Pons (tissue), 1 donor: ENCODE measurements around the gene RALGPS1.

Experiments
- DNase-seq: peaks from one replicate; pipeline ENCODE4 v3.0.0-alpha.2; 2016; ENCODE audit warnings: low spot score

Gene RALGPS1

DNA sequence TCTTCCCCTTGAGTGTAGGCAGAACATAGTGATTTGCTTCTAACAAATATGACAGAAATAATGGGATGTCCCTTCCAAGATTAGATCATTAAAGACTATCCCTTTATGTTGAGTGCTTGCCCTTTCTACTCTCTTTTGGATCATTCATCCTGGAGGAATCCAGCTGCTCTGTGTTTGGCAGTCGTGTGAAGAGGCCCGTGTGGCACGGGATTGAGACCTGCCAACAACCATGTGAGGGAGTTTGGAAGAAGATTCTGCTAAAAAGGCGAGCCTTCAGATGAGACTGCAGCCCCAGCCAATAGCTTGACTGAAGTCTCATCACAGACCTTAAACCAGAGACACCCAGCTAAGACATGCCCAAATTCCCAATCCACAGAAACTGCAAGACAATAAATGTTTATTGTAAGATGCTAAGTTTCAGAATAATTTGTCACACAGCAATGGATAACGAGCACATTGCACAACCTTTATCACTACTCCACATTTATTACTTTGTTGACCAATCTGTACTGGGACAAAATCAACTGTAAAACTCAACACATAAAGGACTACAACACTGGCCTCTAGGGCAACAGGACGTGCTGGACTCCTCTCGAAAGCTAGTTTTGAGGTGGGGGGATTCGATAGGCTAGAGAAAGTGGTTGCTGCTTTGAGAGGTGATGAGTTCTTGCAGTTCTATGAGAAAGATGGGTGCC lies 165.0 kb downstream of the RALGPS1 start:
- DNase-seq, result no peak

DNA sequence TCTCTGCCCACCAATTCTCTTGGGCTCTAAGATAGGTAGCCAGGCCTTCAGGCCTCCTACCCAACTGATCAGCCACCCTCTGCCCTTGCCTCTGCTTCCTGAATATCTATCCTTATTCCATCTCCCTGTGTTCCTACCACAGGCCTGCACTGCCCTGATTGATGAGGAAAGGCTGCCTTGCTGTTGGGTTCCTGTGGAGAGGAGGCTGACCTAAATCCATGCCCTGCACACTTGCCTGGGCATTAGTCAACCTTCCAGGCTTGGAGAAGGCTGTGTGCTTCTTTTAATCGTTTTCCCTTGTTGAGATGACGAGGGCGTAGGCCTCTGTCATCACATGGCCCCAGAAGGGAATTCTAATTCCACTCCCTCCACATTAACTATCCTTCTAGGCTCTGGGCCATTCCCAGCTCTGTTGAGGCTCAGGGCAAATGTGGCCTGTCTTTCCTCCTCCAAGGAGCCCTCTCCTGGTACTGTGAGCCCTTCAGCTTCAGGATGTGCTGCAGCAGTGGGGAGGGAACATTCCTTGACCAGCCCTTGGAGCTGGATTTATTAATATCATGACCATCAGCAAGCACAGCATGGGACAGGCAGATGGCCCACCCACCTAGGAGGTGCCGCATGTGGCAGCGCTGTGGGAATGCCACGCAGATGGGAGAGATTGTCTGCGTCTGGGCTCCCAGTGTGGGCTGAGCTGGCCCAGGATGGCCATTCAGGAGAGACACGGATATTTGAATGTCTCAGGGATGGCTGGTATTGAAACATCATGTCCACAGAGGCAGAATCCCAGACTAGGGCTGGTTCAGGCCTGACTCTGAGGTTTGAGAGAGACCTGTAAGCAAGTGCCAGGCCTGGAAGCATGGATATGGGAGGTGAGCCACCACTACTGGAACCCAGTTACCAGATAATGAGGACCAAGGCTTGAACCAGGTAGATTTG lies 166.9 kb downstream of the RALGPS1 start:
- no peak for DNase-seq

DNA sequence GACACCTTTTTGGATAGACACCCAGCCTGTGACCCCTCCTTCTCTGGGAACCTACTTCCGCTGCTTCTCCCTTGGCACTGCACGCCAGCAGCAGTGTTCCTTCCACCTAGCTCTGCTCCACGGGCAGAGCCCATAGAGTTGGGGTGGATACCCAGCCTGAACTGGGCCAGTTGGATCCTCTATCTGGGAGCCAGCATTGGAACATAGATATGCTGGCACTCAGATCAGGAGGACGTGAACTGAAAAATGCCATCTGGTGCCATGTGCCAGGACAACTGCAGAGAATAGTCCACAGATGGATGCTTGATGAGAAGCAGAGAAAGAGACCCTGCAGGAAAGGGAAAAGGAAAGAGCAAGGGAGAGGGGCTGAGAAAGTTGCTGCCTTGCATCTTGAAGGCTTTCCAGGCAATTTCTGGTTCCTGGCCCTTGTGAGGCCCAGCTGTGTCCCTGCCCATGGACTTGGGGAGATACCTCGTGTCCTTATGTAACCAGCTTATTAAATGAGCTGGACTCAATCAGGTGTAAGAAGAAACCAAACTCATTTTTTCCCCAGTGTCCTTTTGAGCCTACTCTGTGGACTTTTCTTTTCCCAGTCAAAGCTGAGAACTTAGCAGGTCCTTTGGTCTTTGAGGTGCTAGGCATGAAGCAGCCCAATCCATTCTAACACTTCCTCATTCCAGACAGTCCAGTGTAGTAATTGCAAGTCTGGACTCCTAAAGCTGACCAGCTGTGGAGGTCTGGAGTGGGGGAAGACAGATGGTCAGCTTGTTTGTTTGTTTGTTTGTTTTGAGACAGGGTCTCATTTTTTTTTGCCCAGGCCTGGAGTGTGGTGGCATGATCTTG lies 168.8 kb downstream of the RALGPS1 start:
- DNase-seq, result no peak

DNA sequence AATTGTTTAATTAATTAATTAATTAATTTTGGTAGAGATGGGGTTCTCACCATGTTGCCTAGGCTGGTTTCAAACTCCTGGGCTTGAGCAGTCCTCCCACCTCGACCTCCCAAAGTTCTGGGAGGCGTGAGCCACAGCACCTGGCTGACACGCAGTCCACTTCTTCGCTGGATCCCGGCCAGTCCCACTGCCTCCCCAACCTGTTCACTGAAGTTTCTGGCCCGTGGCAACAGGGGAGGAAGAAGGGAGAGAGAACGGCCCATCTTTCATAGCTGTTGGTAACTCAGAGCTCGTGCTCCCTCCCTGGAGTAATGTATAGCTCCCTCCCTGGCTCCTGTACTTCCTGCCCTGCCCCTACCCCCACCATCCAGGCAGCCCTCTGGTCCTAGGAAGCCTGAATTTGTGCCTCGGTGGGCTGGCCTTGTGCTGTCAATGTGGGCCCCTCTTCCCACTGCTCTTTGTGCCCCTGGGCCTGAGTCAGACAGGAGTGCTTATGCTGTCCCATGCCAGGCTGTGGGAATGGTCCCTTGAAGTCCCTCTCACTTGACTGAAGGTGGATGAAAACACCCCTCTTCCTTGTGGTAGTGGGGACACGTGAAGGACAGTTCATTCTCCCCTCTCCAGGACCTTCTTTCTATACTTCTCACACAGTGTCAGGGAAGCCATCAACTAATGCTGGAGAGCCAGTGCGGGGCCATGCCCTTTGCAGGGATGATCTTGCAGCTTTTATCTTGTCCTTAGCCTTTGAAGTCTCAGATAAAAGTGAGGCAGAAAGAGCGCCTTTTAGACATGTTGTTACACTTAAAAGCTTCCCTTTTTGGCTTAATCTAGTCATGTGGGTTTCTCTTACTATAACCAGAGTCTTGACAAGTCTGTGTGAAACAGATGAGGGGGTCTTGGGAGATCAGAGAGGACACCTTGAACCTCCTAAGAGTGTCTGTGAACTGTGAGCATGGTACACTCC lies 169.8 kb downstream of the RALGPS1 start:
- DNase-seq, result no peak

DNA sequence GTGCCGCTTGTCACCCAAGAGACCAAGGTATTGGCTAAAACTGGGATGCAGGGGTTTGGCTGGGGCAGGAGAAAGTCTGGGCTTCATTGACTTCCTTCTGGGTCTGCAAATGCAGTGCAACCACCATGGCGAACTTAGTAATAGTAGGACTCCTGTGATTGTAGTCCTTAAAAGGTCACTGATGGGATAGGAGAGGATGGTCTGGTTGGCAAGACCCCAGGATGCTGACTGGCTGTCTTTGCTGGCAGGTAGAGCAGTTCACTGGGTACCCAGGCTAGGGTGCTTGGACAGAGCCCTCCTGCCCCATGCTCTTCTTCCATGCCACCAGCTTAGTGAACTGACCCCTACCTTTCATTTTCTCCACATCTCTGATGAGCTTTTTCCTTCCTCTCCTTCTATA lies 170.6 kb downstream of the RALGPS1 start:
- no peak for DNase-seq

DNA sequence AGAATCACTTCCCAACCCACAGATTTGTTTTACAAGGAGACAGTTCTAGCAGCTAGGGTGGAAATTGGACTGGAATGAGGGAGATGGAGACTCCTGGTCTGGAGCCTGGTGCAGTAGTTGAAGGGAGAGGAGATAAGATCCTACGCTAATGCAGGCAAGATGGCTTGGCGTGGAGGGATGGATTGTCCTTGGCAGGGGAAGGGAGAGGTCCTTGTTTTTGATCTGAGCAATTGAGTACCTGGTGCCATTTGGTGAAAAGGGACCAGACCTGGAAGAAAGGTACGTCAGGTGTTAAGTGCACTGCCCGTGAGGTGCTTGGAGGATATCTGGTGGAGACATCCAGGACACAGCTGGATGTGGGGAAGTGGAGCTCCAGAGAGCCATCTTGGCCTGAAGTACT lies 172.2 kb downstream of the RALGPS1 start:
- no peak for DNase-seq

DNA sequence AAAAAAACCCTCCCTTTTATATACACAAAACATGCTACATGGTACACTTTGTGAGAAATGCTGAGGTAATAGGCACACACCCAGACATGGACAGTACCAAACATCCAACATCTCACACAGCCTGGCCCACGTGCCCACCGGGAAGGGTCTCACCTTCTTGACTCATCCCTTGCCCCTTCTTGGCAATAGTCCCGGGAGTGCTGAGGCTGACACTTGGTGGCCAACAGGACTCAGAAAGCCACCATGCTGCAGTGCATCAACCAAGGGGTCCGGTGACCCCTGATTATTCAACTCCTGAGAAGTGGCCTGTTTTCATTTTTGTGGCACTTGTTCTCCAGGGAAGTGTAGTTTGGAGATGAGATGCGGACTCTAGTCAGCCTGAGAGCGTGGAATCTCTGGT lies 172.8 kb downstream of the RALGPS1 start:
- no peak for DNase-seq

DNA sequence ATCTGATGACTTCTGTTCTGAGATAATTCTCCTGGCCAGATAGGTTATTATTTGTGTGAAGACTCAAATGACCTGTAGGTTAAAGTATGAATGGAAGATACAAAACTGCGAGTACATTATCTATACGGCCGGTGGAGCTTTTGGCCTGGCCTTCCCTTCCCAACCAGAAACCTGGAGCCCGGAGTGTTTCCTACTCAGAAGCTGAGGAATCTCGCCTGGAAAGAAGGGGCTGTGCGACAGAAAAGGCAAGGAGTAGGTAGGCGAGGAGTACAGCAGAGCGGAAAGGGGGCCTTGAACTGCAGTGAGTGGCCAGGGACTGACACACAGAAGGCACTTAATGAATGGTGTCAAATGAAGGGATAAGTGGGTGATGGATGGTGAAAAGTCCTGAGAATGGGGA lies 173.3 kb downstream of the RALGPS1 start:
- DNase-seq, result no peak

DNA sequence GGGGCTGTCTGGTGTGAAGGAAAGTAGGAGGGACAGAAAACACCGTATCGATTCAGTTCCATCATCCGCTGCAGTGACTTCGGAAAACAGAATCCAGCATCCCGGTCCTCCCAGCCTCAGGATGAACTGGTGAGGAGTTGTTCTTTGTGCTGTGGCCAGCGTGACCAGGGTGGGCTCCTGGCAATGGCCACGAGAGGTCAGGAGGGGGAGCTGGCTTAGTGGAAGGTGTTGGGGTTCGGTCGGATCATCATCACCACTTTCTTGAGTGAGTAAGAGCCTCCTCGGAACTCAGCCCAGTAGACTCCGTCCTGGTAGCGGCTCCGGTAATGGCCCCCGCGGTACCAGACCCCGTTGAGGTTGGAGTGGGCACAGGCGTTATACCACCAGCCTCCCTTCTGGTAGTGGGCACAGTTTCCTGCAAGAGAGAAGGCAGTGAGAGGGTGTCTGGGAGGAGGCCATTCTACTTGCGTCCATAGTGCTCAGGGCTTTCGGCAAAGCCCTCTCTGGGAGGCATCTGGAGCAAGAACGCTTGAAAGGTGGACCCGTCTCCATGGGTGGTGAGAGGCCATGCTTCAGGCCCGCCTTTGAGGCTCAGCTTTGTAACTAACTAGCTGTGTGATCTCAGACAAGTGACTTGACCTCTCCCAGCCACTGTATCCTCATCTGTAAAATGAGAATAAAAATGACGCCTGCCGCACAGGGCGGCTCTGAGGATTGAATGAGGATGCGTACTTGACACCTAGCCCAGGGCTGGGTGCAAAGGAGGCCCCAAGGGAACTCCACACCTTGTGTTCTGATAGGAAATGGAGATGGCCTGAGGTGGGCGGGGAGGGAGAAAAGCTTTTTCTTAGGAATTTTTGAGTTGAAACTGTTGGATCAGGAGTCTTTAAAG lies 174.4 kb downstream of the RALGPS1 start:
- no peak for DNase-seq

DNA sequence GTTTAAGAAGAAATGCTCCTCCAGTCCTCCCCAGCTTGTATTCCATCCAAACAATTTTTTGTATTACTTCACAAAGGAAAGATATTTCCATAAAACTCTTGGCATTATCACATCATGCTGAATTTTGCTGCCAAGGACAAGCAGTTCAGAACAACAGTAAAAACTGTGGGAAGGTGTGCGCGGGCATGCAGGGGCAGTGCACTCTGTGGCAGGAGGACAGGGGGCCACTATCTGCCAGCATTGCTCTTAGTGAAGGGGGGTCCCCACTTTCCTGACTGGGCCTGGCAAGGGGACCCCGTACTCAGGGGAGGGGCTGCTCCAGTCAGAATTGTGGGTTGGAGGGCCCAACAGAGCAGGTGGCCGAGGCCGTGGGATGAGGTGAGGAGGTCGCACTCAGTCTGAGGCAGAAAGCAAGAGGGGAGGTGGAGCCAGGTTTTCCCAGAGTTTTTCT lies 175.1 kb downstream of the RALGPS1 start:
- DNase-seq, result no peak

DNA sequence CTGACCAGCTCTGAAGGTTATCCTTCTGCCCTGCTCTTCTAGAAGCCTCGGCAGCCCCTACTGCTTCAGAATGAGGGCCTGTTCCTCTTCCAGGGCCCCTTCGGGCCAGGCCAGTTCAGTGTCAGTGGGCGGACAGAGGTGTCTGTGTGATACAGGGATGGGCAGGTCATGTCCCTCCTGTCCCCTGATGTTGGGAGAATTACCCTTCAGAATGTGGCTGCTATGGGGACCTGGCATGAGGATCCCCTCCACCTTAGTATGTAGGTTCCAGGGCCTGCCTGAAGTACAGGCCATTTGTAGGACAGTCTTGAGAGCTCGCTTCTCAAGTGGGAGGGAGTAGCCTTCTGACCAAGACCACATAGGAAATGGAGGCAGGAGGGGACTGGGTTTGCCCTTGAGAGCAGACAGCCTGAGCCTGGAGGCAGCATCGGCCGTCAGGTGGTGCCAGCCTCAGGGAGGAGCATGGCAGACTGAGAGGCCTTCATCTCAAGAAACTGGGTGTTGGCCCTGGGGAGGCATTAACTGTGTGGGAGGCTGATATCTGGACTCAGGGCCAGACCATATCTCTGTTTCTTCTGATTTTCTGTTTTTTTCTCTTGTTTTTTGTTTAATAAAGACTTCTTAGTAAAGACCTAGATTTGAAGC lies 175.9 kb downstream of the RALGPS1 start:
- DNase-seq, result no peak

DNA sequence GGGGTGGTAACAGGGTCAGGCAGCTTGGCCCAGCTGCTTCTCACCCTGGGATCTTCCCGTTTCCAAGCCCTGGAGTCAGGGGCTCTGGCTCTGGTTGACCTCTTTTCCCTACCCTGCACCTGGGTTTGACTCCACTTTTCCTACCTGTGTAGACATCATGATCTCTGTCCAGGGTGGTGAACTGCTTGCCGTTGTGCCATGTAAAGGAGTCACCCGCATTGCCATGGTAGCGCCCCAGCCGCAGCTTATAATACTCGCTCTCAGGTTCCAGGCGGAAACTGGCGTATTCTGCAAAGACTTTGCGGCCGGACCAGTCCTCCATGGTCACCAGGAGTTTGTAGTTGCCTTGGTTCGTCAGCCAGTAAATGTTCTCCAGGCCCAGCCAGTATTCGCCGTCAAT lies 176.9 kb downstream of the RALGPS1 start:
- no peak for DNase-seq

DNA sequence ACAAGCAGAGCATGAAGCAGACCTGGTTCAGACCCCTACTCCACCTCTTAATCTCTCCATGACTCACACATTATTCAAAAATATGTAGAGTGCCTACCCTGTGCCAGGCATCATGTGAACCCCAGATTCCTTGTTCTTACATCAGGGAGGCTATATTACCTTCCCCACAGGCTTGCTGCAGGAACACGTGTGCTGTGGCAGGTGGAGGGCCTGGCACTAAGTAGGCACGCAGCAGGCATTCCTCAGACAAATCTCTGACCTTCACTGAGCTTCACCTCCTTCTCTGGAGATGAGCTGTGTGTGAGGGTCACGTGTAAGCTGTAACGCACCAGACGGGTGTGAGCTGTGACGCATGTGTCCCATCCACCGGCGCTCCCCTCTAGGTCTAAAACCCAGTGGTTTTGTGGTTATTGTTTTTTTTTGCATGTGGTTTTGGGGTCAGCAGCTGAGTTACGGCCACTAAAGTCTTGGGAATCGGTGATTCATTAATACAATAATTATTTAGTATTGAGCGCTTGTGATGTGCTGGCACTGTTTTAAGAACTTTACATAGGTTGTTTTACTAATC lies 177.5 kb downstream of the RALGPS1 start:
- DNase-seq, result no peak

DNA sequence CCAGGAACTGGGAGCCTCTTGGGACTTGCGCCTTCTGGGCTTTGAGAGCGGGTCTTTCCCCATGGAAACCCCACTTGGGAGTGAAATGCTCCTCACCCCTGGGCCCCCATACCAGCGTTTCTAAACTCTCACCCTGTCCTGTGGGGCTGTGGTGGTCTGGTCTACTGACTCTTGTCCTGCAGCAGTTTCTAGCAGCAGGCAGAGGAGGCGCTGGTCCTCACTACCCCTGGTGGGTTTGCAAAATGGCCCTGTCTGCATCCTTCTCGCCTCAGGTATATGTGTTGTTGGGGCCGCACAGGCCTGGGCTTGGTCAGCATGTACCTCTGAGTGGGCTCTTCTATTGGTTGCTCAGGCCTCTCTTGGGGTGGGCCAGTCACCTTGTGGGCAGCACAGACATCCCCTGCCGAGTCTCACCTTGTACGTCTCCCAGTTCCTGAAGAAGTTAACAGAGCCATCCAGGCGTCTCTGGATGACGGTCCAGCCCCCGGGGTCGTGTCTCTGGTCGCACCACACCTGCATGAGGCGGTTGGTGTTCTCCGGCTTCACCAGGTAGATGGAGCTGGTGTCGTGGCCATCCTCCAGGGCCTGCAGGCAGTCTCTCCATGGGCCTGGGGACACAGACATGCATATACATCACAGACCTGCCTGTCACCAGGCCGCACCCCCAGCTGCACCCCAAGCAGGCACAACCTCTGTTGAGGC lies 178.9 kb downstream of the RALGPS1 start:
- no peak for DNase-seq

DNA sequence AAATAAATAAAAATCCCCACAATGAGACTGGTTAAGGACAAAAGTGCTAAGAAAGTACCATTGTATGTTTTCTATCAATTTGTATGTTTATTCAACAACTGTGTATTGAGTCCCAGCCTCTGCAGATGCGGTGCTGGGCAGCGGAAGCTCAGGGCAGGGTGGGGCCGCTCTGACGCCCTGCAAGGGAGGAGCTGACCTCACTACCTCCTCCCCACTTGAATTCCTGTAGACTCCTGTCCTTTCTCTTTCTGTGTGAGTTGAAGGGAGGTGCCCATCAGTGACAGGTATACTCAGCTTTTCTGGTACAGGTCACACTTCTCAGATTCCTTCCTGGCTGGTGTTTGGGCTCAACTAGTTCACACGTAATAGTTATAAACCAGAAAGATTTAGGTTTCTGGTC lies 180.8 kb downstream of the RALGPS1 start:
- no peak for DNase-seq

DNA sequence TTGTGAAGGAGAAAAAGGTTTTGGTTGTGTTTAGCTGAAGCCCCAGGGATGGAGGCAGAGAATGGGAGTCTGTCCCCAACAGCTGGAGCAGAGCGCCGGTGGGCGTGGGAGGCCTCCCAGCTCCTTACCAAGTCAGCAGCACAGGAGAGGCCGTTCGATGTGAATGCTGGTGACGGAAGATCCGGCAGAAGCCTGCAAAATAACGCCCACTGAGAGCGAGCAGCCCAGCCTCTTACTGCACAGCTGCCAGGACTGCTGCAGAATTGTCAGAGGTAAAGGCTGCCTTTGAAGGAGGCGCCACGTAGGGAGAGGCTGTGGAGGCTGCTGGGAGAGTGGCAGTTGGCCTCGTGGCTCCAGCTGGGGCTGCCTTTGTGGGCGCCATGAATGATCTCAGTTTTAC lies 181.6 kb downstream of the RALGPS1 start:
- peak; percentile 59 for DNase-seq

DNA sequence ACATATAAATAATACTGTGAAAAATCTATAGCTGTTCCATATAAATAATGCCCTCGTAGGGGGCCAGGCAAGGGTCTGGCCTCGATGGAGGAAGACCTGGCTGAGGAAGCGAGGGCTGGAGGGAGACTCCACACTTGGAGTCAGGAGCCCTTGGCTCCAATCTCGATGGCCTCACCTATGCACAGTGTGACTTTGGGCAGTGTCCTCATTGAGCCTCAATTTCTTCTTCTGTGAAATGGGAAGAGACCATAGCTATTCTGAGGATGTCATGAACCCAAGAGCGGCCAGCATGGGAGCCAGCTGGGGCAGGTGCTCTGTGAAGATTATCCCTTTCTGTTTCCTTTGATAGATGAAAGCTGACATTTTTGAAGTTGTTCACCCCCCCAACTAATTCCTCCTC lies 183.1 kb downstream of the RALGPS1 start:
- DNase-seq, result no peak

DNA sequence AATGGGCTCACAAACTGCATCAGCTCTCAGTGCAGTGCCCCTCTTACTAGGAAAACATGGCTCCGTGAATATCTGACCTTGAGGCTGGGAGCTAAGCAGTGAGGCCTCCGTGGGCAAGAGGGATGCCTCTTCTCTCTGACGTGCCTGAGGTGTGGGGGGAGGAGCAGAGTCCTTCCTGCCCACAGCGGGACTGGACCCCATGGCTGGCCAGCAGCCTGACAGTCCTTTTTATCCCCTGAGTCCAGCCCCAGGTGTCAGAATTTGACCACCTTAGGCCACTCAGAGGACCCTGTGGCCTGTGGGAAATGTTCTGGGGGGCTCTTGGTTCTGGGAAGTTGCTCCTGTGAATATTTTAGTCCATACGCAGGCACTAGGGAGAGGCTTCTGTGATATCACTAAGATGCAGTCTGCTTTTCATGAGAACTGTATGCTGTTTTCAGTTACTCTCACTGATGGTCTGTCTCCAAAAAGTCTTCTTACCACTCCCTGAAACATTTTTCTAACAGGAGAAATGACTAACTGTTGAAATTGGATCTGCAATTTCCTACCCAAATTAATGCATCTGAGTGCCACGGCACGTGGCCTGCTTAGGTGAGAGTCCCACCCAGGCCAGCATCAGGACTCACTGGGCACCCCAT lies 184.5 kb downstream of the RALGPS1 start:
- no peak for DNase-seq
